HEK293T (cell line): Measurements from ENCODE around the gene SH3RF3.

ENCODE experiments used
- ARNT ChIP-seq: fragments of 450-650 bp; IDR thresholded peaks from 2 replicates; pipeline ENCODE4 v1.6.1; 2017; ENCODE audit warnings: mild to moderate bottlenecking
- BHLHE40 ChIP-seq: fragments of 450-650 bp; IDR thresholded peaks from 2 replicates; pipeline ENCODE4 v1.6.1; 2016; ENCODE audit warnings: mild to moderate bottlenecking, moderate library complexity, borderline replicate concordance
- FOXA1 ChIP-seq: fragments of 450-650 bp; IDR thresholded peaks from 2 replicates; pipeline ENCODE4 v1.6.1; 2016; ENCODE audit warnings: mild to moderate bottlenecking
- FOXM1 ChIP-seq: fragments of 450-650 bp; IDR thresholded peaks from 2 replicates; pipeline ENCODE4 v1.6.1; 2017; ENCODE audit warnings: mild to moderate bottlenecking, borderline replicate concordance
- NFRKB ChIP-seq: fragments of 450-650 bp; IDR thresholded peaks from 2 replicates; pipeline ENCODE4 v1.6.1; 2016; ENCODE audit warnings: mild to moderate bottlenecking, moderate library complexity
- SUZ12 ChIP-seq: fragments of 450-650 bp; IDR thresholded peaks from 2 replicates; pipeline ENCODE4 v1.6.1; 2016; ENCODE audit warnings: mild to moderate bottlenecking

DNA sequence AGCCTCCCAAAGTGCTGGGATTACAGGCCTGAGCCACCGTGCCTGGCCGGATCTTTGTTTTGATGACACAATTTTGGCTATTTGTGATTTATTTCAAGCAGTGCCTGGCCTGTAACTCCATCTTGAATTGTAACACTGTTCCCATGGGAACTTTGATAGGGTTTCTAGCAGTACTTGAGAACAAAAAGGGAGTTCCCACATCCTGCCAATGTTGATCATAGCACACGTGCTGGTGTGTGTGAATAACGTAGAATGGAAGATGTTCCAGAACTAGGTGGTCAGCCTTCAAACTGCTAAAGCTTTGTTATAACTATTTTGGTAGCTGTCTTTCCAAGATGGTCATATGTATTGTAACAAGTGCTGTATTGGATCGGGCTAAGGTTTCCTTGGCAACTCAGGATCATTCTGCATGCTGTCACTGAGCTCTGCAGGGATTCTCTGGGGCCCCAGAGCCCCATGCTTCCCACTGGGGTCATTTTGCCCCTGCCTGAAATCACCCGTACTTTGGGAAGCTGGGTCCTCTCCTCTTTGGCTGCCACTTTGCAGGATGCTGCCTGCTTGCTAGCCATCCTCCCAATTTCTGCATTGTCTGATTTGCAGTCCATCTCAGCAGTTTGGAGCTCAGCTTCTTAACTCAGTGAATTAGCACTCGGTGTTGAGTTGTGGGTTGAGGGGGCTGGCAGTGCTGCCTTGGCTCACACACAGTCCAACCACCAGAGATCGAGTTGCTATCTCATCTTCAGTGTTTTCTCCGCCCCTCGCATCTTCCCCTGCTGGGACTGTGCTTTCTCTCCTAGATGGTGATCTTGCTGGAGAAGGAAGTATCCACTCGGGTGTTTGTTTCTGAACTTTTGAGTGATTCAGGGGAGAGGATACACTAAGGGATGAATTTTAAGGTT is 26.8 kb downstream of the SH3RF3 start:
- no peak for TF ChIP-seq SUZ12
- no peak for TF ChIP-seq FOXM1
- TF ChIP-seq NFRKB = no peak
- no peak for TF ChIP-seq ARNT
- no peak for TF ChIP-seq FOXA1
- no peak for TF ChIP-seq BHLHE40
